ENCODE results near the gene CDK6.

Gene CDK6

GRCh38 chr7:92639966-92640365 is 196.4 kb downstream of the CDK6 start:
- no peak for DNase-seq

- no peak for DNase-seq
Observed at GRCh38 chr7:92639213-92639896, 197.0 kb downstream of the CDK6 start.

GRCh38 chr7:92636018-92636560 is 200.3 kb downstream of the CDK6 start:
- no peak for DNase-seq

GRCh38 chr7:92635538-92635937 is 200.8 kb downstream of the CDK6 start:
- DNase-seq, result no peak

GRCh38 chr7:92634924-92635519 is 201.4 kb downstream of the CDK6 start:
- no peak for DNase-seq

GRCh38 chr7:92634205-92634604 is 202.2 kb downstream of the CDK6 start:
- DNase-seq, result no peak

GRCh38 chr7:92633211-92633906 is 203.0 kb downstream of the CDK6 start:
- DNase-seq, result no peak

GRCh38 chr7:92632791-92633190 is 203.6 kb downstream of the CDK6 start:
- no peak for DNase-seq

- DNase-seq, result no peak
Observed at GRCh38 chr7:92631850-92632487, 204.4 kb downstream of the CDK6 start.

GRCh38 chr7:92631067-92631849 is 205.1 kb downstream of the CDK6 start:
- no peak for DNase-seq

- no peak for DNase-seq
Observed at GRCh38 chr7:92629779-92630178, 206.6 kb downstream of the CDK6 start.

GRCh38 chr7:92627956-92628355 is 208.4 kb downstream of the CDK6 start:
- DNase-seq, result no peak

GRCh38 chr7:92626281-92626809 is 210.0 kb downstream of the CDK6 start:
- DNase-seq, result no peak

GRCh38 chr7:92625617-92626016 is 210.8 kb downstream of the CDK6 start:
- DNase-seq, result no peak

GRCh38 chr7:92624298-92624996 is 211.9 kb downstream of the CDK6 start:
- DNase-seq, result no peak

GRCh38 chr7:92623544-92623943 is 212.8 kb downstream of the CDK6 start:
- no peak for DNase-seq

GRCh38 chr7:92622685-92623084 is 213.7 kb downstream of the CDK6 start:
- DNase-seq, result no peak

GRCh38 chr7:92622030-92622429 is 214.3 kb downstream of the CDK6 start:
- DNase-seq, result no peak

GRCh38 chr7:92621561-92622023 is 214.8 kb downstream of the CDK6 start:
- DNase-seq, result no peak

- DNase-seq, result peak; percentile 60 to 61
Observed at GRCh38 chr7:92621026-92621540, 215.3 kb downstream of the CDK6 start.

- DNase-seq, result no peak
Observed at GRCh38 chr7:92615861-92616260, 220.5 kb downstream of the CDK6 start.
